PC-3 (cell line): Measurements from ENCODE around the gene APOE.

ENCODE experiments used
- EZH2 ChIP-seq: fragments of 300-600 bp; sonication (generic); IDR thresholded peaks from one replicate; pipeline ENCODE4 v1.6.1; 2017; ENCODE audit warnings: antibody characterized with exemption, mild to moderate bottlenecking, low read length; ENCODE audit not compliant: unreplicated experiment
- TF ChIP-seq, protein P1 (sequence below): fragments of 300-600 bp; sonication (generic); conservative IDR thresholded peaks from 2 replicates; pipeline ENCODE4 v1.5.1; 2017; ENCODE audit warnings: antibody characterized with exemption, low read depth, mild to moderate bottlenecking, low read length

DNA sequence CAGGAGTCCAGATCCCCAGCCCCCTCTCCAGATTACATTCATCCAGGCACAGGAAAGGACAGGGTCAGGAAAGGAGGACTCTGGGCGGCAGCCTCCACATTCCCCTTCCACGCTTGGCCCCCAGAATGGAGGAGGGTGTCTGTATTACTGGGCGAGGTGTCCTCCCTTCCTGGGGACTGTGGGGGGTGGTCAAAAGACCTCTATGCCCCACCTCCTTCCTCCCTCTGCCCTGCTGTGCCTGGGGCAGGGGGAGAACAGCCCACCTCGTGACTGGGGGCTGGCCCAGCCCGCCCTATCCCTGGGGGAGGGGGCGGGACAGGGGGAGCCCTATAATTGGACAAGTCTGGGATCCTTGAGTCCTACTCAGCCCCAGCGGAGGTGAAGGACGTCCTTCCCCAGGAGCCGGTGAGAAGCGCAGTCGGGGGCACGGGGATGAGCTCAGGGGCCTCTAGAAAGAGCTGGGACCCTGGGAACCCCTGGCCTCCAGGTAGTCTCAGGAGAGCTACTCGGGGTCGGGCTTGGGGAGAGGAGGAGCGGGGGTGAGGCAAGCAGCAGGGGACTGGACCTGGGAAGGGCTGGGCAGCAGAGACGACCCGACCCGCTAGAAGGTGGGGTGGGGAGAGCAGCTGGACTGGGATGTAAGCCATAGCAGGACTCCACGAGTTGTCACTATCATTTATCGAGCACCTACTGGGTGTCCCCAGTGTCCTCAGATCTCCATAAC lies at the start of gene APOE:
- TF ChIP-seq, protein P1, sequence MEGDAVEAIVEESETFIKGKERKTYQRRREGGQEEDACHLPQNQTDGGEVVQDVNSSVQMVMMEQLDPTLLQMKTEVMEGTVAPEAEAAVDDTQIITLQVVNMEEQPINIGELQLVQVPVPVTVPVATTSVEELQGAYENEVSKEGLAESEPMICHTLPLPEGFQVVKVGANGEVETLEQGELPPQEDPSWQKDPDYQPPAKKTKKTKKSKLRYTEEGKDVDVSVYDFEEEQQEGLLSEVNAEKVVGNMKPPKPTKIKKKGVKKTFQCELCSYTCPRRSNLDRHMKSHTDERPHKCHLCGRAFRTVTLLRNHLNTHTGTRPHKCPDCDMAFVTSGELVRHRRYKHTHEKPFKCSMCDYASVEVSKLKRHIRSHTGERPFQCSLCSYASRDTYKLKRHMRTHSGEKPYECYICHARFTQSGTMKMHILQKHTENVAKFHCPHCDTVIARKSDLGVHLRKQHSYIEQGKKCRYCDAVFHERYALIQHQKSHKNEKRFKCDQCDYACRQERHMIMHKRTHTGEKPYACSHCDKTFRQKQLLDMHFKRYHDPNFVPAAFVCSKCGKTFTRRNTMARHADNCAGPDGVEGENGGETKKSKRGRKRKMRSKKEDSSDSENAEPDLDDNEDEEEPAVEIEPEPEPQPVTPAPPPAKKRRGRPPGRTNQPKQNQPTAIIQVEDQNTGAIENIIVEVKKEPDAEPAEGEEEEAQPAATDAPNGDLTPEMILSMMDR: no peak
- no peak for TF ChIP-seq EZH2
